K562 (cell line): ENCODE data around the gene EPHB1.

Experiments used
- EGR1 ChIP-seq: fragments of 450-650 bp; conservative IDR thresholded peaks from 2 replicates; pipeline ENCODE4 v1.6.1; 2017; ENCODE audit warnings: mild to moderate bottlenecking
- EZH2 ChIP-seq: IDR thresholded peaks from 2 replicates; pipeline ENCODE4 v1.6.1; 2012; ENCODE audit warnings: low read depth, mild to moderate bottlenecking, inconsistent platforms, low read length, borderline replicate concordance
- POLR2A ChIP-seq: fragments of 450-650 bp; conservative IDR thresholded peaks from 2 replicates; pipeline ENCODE4 v1.6.1; 2016
- RCOR1 ChIP-seq, 2 experiments: IDR thresholded peaks; 2 replicates each; pipeline ENCODE4 v1.6.1; 2012; ENCODE audit warnings: low read depth in 2 of 2, low read length in 2 of 2, borderline replicate concordance in 1 of 2, improper control_type of control experiment in 1 of 2
- ZBTB40 ChIP-seq, 2 experiments: fragments of 450-650 bp in 1 of 2; sonication (generic) in 1 of 2; formaldehyde crosslinking in 1 of 2; IDR thresholded peaks; 2 replicates each; pipeline versions ENCODE4 v1.7.1 to v1.9.0; 2016 to 2022; ENCODE audit warnings: inconsistent platforms in 1 of 2, mild to moderate bottlenecking in 1 of 2, missing genetic modification reagents in 1 of 2
- TF ChIP-seq, protein P1 (sequence below), 2 experiments: fragments of 450-650 bp; IDR thresholded peaks; 2 replicates each; pipeline ENCODE4 v1.6.1; 2016; ENCODE audit warnings: mild to moderate bottlenecking in 2 of 2, borderline replicate concordance in 1 of 2, low read depth in 1 of 2, moderate library complexity in 1 of 2

DNA sequence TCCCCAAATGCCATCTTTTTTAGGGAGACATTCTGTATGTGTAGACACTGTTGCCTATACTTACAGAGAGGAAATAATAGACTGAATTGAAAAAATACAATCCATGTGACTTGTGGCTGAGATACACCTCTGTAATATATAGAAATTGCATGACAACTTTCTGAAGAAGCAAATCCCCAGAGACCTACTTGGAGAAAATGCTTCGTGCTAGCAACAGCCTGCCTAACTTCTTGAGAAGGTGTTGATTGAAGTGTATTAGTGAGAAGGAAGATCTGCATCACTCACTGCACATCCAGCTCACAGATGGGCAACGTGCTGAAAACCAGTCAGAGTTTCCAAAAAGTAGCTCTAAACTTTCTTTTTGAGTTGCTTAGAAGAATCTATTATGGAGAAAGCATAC lies 404.1 kb downstream of the EPHB1 start:
- TF ChIP-seq ZBTB40 (IDR thresholded peaks at IDR 0.05) (no peak), ZBTB40 (CRISPR knock-in tag; IDR thresholded peaks at IDR 0.05) (no peak), EGR1 (no peak), POLR2A (no peak), RCOR1 (IDR thresholded peaks at IDR 0.05; ENCODE audit: borderline replicate concordance in 1 of 2, low read depth in 2 of 2, low read length in 2 of 2) (no peak), EZH2 (no peak)
- TF ChIP-seq, protein P1, sequence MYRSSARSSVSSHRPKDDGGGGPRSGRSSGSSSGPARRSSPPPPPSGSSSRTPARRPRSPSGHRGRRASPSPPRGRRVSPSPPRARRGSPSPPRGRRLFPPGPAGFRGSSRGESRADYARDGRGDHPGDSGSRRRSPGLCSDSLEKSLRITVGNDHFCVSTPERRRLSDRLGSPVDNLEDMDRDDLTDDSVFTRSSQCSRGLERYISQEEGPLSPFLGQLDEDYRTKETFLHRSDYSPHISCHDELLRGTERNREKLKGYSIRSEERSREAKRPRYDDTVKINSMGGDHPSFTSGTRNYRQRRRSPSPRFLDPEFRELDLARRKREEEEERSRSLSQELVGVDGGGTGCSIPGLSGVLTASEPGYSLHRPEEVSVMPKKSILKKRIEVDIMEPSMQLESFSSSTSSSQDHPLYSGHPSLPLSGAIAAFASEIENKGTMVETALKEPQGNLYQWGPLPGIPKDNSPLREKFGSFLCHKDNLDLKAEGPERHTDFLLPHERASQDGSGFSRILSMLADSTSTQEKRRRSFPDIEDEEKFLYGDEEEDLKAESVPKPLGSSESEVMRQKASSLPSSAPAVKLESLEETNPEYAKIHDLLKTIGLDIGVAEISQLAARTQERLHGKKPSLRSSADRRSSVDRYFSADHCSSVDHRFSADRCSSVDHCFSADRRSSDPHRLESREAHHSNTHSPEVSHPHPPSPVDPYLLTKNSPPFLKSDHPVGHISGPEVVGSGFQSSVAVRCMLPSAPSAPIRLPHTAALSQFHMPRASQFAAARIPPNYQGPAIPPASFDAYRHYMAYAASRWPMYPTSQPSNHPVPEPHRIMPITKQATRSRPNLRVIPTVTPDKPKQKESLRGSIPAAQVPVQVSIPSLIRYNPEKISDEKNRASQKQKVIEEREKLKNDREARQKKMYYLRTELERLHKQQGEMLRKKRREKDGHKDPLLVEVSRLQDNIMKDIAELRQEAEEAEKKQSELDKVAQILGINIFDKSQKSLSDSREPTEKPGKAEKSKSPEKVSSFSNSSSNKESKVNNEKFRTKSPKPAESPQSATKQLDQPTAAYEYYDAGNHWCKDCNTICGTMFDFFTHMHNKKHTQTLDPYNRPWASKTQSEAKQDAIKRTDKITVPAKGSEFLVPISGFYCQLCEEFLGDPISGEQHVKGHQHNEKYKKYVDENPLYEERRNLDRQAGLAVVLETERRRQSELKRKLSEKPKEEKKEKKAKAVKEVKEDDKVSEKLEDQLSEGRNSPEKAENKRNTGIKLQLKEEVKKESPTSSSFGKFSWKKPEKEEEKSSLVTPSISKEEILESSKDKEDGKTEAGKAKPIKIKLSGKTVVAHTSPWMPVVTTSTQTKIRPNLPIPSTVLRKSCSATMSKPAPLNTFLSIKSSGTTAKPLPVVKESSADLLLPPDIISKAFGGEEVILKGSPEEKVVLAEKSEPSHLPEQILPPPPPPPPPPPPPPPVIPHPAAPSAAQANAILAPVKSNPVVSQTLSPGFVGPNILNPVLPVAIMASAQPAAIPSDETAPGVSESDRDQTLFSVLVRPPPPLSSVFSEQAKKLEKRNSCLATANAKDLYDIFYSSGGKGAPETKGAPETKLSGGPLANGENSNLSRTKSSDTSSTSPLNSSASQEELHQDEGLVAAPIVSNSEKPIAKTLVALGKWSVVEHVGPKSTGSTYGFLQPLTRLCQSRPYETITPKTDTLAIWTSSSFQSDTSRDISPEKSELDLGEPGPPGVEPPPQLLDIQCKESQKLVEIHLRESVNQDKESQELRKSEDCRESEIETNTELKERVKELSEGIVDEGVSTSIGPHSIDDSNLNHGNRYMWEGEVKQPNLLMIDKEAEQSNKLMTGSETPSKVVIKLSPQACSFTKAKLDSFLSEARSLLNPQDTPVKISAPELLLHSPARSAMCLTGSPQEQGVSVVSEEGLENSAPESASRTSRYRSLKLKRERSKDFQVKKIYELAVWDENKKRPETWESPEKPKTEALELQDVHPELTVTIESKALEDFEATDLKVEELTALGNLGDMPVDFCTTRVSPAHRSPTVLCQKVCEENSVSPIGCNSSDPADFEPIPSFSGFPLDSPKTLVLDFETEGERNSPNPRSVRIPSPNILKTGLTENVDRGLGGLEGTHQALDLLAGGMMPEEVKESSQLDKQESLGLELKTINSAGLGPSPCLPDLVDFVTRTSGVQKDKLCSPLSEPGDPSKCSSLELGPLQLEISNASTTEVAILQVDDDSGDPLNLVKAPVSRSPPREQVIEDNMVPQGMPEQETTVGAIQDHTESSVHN (IDR thresholded peaks at IDR 0.05; ENCODE audit: borderline replicate concordance in 1 of 2, low read depth in 1 of 2), result no peak
